GM13977 (cell line): ENCODE data around the gene NEUROG1.

Experiments used
- DNase-seq: peaks from one replicate; pipeline ENCODE4 v3.0.0; 2012; ENCODE audit warnings: low spot score
- in situ Hi-C: fragments of 300-500 bp; cut with MboI; formaldehyde crosslinking; loops from one replicate; pipeline ENCODE4 v1.12.0; 2022; ENCODE audit warnings: low sequenced_read_pairs, low pct_unique_long_range_greater_than_20kb, mixed read lengths, inconsistent platforms; ENCODE audit not compliant: unreplicated experiment
- TF ChIP-seq, protein P1 (sequence below): IDR thresholded peaks from 2 replicates; pipeline ENCODE4 v1.5.1; 2012; ENCODE audit warnings: mild to moderate bottlenecking, control low read depth; ENCODE audit not compliant: insufficient read depth; ENCODE audit errors: extremely low read depth, missing control alignments

The NEUROG1 gene

DNA sequence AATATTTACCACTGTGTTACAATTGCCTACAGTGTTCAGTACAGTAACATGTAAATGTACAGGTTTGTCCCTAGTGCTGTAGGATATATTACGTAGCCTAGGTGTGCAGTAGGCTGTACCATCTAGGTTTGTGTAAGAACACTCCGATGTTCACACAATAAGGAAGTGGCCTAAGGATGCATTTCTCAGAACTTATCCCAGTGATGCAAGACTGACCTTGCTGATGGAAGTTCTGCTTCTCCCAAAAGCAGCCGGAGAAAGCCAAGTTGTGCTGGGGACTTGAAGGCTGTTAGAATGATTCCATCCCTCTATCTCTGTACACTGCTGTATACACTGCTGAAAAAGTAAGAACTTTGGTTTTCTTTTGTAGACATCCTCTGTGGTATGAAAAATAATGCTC lies 21.6 kb downstream of the NEUROG1 start:
- no peak for DNase-seq
- in situ Hi-C loops: no loop called here
- TF ChIP-seq, protein P1, sequence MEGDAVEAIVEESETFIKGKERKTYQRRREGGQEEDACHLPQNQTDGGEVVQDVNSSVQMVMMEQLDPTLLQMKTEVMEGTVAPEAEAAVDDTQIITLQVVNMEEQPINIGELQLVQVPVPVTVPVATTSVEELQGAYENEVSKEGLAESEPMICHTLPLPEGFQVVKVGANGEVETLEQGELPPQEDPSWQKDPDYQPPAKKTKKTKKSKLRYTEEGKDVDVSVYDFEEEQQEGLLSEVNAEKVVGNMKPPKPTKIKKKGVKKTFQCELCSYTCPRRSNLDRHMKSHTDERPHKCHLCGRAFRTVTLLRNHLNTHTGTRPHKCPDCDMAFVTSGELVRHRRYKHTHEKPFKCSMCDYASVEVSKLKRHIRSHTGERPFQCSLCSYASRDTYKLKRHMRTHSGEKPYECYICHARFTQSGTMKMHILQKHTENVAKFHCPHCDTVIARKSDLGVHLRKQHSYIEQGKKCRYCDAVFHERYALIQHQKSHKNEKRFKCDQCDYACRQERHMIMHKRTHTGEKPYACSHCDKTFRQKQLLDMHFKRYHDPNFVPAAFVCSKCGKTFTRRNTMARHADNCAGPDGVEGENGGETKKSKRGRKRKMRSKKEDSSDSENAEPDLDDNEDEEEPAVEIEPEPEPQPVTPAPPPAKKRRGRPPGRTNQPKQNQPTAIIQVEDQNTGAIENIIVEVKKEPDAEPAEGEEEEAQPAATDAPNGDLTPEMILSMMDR: no peak

DNA sequence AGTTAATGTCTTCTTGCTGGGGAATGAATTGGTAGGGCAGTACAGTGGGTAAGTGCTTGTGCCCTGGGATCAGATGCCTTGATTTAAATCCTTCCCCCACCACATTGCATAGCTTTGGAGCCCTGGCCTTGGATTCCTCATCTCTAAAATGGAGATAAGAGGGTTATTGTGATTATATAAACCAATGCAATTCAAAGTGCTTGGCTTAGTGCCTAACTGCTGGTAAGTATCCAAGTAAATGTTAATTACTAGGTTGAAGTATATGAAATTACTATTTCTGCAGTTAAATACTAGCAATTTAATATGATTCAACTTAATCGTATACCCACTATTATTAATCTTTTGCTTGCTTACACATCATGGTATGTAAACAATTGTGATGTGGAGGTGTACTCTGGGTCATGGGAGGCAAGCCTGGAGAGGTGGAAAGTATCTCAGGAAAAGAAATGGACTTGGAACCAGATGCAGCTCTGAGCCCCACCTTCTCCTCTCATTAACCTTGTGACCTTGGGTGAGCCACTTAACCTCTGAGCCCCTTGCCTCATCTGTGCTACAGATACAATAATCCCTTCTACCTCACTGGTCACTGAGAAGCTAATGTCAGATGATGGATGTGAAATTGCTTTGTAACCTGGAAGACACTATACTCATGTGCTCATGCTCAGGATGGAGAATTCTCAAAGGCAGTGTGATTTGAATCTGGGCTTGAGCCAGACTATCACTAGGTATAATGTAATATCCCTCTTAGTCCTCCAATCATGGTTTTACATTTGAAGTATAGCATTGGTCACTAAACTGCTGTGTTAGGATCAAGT lies 23.8 kb downstream of the NEUROG1 start:
- DNase-seq: no peak
- TF ChIP-seq, protein P1: no peak
- in situ Hi-C loops: no loop called here

DNA sequence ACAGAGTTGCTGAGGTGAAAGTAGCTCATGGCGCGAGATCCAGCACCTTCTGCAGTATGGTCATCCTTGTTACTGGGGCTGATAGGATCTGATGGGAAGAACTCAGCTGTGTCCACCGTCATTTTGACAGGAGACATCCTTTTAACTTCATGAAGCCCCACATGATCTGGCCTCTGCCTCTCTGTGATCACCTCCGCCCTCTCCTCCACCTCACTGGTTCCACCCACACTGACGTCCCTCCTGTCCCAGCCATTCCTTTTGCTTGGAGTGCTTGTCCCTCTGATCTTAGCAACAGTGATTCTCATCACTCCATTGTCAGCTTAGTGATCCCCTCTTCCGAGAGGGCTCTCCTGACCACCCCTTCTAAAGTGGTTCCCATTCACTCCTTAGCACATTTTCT lies 25.8 kb downstream of the NEUROG1 start:
- no peak for DNase-seq
- in situ Hi-C loops: no loop called here
- TF ChIP-seq, protein P1: no peak

DNA sequence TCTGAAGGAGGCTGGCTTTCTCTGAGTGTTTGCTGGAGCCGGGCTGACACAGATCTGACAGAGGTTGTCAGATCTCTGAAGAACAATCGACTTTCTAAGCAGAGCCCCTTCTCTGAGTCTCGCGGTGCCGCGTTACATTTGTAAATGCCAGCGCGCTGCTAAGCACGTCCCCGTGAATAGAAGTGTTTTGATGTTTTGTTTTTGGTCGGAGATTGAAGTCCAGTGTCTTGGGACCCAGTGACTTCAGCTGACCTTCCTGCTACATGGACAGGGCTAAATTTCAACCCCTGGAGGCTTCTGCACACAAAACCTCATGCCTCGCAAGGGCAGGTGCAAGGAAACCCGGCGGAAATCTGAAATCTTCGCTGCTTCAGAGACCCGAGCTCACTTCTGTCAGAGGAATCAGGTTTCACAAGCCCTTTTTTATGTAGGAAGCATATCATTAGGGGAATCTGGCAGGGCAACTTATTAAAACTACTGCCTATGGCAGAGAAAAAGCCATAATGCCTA lies 27.2 kb downstream of the NEUROG1 start:
- in situ Hi-C loops: no loop called here
- TF ChIP-seq, protein P1: no peak
- DNase-seq: no peak

DNA sequence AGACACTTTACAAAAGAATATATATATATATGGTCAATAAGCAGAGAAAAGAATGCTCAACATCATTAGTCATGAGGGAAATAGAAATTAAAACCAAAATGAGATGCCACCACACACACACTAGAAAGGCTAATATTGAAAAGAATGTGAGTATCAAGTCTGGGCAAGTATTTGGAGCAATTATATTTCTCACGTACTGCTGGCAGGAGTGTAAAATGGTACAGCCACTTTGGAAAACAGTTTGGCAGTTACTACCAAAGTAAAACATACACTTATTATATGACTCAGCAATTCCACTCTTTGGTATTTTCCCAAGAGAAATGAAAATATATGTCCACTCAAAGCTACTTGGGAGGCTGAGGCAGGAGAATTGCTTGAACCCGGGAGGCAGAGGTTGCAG lies 29.8 kb downstream of the NEUROG1 start:
- DNase-seq: no peak
- TF ChIP-seq, protein P1: no peak
- in situ Hi-C loops: no loop called here

DNA sequence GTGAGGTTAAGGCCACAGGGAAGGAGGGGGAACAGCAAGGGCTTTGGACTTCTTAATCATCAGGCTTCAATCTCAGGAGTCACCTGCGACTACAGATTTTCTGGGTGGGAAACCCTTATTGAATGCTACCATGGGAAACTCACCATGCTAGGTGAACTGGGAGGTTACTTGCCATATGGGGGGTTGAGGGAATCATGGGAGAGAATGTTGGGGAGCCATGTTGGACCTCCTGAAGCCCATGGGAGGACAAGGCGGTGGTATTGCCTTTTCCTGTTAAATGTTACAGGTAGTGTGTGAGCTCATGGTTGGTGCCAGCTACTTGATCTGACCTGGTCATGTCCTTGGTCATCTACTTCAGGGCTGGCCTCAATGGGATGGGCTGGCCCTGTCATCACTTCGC lies 31.4 kb downstream of the NEUROG1 start:
- in situ Hi-C loops: no loop called here
- DNase-seq: no peak
- TF ChIP-seq, protein P1: no peak
